Epithelial cell of proximal tubule (primary cell): Measurements from ENCODE around the gene HOXA7. TPM values are rescaled to one million over a fixed set of nuclear protein-coding genes. Genes with fewer than 3 reads are reported as not detected.

Source experiments
- DNase-seq: peaks from one replicate; pipeline ENCODE4 v3.0.0-alpha.2; 2011; ENCODE audit warnings: low read depth
- H3K4me3 ChIP-seq: 2 replicates; pipeline ENCODE4 v1.5.1; 2011; ENCODE audit warnings: low read depth, mild to moderate bottlenecking, low read length
- CTCF ChIP-seq: conservative IDR thresholded peaks from 2 replicates; pipeline ENCODE4 v1.5.1; 2012; ENCODE audit warnings: low read depth, mild to moderate bottlenecking, low read length
- total RNA-seq: library from RNA; depleted of rRNA; stranded (reverse); fragments of >200 nt; gene quantifications from 2 replicates; pipeline ENCODE4 v1.2.3, GENCODE V29; 2015

HOXA7 gene
- total RNA-seq, 1 donor from 2014 or later = 21.4 TPM

GRCh38 chr7:27202018-27202861, 45.8 kb upstream of the HOXA7 start:
- no peak for TF ChIP-seq CTCF
- no peak overlapping the region for H3K4me3 ChIP-seq

DNA sequence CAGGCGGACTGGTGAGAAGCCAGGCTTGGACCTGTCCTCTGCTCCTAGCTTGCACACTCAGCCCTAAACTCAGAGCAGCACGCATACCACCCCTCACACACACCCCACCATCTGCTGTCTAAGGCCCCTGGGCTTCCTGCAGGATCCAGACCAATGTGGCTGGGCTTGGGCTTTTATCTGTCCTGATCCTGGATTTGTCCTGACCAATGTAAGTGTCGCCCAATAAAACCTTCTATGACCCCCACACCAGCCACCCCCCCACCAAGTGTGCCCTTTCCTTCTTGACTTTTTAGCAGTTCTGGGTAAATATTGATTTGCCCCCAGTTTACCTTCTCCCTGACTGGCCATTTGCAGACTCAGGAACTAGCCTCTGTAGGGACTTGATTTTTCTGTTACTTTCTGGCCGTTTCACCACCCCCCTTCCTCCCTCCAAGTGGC, 45.1 kb upstream of the HOXA7 start:
- H3K4me3 ChIP-seq = no peak overlapping the region
- no peak for TF ChIP-seq CTCF
- DNase-seq = no peak

More at GRCh38 chr7:27202018-27202861, 45.8 kb upstream of the HOXA7 start:
- no peak for DNase-seq

DNA sequence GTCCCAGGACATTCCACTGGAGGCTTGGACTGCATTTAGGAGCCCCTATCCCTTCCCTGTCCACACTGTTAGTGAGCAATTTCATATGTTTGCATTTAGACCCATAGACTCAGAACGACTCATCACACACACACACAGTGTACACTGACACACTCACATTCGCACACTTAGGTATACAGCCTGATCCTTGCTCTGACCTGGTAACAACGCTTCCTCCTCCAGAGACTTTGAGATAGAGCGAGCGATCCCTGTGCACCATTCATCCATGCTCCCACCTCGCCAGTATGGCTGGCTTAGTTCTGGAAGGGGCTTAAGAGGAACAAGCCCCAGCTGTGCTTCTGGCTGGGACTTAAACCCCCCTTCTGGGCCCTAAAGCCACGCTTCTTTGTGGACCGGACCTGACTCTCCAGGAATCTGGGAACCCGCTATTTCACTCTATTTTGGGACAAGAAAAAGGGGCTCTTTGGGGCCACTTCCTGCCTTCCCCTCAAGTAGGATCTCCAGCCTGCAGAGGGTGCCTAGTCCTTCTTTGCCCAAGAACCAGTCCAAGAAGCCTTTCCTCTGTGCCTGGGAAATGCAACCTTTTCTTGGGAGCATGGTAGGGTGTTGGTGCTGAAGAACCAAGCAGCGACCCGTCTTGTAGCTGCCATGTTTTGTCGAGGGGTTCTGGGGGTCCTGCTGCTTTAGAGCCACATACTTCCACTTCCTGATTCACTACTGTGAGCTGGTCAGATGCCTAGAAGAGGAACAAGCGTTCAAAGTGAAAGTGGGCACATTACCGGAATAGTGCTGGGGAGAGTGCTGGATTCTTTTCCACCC, 44.5 kb upstream of the HOXA7 start:
- no peak for DNase-seq
- H3K4me3 ChIP-seq = peak overlapping the region; percentile 14
- no peak for TF ChIP-seq CTCF

DNA sequence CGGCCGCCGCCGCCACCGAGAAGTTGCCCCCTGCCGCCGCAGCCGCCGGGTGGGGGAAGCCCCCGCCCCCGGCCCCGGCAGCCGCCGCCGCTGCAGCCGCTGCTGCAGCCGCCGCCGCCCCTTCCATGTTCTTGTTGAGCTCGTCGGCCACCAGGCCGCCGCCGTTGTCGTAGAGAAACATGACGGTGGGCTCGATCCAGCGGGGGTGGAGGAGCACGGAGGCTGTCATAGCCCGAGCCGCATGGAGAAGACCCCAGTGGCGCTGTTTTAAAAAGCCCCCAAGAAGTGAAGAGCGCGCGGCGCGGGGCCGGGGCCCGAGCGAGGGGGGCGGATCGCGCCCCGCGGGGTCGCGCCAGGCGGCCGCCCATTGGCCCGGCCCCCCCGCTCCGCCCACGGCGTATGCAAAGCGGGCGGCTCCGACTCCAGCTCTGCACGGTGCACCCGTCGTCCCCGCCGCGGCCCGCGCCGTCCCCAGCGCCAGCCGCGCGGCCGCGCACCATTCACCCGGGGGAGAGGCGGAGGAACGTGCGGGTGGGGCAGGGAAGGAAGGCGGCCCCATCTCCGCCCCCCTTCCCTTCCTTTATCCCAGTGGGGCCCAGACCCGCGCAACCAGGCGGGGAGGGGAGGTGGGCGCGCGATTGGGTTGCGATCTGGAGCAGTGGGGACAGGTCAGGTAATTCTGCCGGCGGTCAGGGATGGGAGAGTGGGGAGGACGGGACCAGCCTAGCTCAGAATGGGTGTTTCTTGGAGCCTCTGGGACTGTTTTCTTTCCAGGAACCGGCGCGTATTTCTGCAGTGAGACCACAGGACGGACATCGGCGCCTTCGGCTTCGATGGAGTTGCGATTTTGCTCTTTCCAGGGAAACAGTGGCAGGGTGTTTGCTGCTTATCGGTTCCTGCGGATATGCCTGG, 43.6 kb upstream of the HOXA7 start, which contains the start of gene HOXA13:
Gene HOXA13 (minus strand): TSS at position 243 of the 912 bp plus-strand sequence. CDS start 14 bp downstream, at position 229.
- no peak for DNase-seq
- TF ChIP-seq CTCF = no peak
- peak within 1 kb of the TSS; percentile 14 for H3K4me3 ChIP-seq

DNA sequence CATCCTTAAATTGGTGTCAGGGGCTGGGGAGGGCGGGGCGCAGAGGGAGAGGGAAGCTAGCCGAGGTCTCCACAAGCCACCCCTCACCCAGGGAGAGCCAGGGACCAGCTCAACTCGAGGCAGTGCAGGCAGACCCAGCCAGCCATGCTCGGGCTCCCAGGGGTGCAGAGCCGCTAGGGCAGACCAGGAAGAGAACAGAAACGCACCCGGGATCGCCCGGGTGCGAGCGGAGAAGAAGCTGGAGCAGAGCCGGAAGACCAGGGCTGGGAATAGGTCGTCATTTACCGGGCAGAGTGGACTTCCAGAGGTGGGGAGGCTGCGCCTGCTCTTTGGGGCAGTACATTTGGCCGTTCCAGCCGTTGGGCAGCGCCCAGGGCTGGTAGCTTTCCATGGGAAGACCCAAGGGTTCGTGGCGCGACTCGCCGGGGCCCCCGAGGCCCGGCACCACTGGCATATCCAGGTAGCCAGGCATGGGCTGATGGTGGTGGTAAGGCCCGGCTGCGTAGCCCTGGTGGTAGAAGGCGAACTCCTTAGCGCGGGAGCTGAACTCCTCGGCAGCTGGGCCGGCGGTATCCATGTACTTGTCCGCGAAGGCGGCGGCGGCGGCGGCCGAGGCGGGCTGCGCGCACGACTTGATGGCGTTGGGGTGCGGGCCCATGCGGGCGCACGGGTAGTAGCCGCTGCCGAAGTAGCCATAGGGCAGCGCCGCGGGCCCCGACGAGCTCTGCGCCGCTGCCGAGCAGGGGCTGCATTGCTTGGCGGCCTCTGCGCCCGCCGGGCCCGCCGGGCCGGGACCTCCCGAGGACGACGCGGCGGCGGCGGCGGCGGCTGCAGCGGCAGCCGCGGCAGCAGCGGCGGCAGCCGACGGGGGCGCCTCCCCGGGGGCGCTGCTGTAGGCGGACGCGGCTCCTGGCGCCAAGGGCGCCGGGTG, 42.7 kb upstream of the HOXA7 start:
- no peak for DNase-seq

More for the DNA sequence above, 42.7 kb upstream of the HOXA7 start:
- H3K4me3 ChIP-seq = no peak overlapping the region
- TF ChIP-seq CTCF = no peak
